Rectal smooth muscle tissue (tissue), 1 donor: ENCODE results near the gene BACE2.

Experiments used
- H3K27ac ChIP-seq: one replicate; pipeline ENCODE4 v1.7.0; 2013; ENCODE audit warnings: low read depth, low read length, inconsistent platforms
- H3K27me3 ChIP-seq: one replicate; pipeline ENCODE4 v1.7.0; 2013; ENCODE audit warnings: low read length; ENCODE audit not compliant: control insufficient read depth, insufficient read depth
- H3K36me3 ChIP-seq: one replicate; pipeline ENCODE4 v1.7.0; 2013; ENCODE audit warnings: low read length; ENCODE audit not compliant: control insufficient read depth, insufficient read depth
- H3K4me1 ChIP-seq: one replicate; pipeline ENCODE4 v1.7.0; 2013; ENCODE audit warnings: low read length; ENCODE audit not compliant: control insufficient read depth, insufficient read depth
- H3K4me3 ChIP-seq: one replicate; pipeline ENCODE4 v1.7.0; 2013; ENCODE audit warnings: low read length
- H3K9ac ChIP-seq: one replicate; pipeline ENCODE4 v1.7.0; 2013; ENCODE audit warnings: low read length

BACE2 gene

DNA sequence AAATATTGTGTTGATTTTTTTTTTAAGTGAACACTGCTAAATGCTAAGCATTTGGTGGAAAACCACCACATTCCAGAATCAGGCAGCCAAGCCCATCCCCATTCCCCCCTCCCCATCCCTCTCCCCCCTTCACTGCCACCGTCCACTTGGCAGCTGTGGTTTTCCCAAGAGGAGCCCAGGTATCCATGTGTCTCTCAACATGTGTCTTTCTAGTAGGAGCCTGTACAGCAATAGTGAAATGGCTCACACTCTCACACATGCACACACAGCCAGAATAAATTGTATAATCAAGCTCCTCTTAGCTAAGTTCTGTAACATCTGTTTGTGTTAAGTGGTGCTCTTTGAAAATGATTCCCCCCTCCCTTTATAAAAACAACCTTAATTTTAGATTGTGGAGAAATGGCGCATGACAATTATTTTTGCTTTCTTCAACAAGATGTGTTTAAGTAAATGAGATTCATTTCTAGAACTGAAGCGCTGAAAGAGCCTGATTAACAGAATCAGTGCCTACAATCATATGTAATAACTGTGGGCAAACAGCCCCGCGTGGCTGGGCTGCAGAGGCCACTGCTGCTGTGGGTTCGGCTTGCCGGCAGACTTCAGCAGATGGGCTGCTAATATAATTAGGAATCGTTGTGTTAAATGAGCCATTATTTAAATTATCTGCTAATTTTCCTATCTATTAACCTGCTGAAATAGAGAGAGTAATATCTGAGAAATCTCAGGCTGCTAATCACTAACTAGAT is 43.3 kb downstream of the BACE2 start:
- peaks cover 3% of the 10 kb centered on the region for H3K36me3 ChIP-seq
- no peak overlapping the region for H3K27ac ChIP-seq
- H3K4me1 ChIP-seq, result peaks cover 7% of the 10 kb centered on the region
- no peak overlapping the region for H3K4me3 ChIP-seq
- no peak overlapping the region for H3K9ac ChIP-seq
- H3K27me3 ChIP-seq, result no peaks in the 10 kb centered on the region

DNA sequence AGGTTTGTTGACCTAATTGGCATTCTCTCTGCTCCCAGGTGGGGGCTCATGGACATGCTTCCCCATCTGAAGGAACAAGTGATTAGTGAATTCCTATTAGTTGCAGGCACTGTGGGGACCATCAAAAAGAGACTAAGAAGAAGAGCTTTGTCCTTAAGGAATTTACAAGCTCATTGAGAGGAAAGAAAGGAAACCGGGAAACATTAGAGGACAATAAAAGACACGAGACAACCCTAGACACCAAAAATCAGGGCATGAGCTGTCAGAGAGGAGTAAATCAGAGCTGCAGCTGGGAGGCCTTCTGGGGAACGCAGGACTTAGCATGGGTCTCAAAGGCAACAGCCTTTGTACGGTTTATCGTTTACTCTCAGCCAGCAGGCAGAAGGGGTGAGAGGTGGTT is 45.1 kb downstream of the BACE2 start:
- H3K9ac ChIP-seq, result no peak overlapping the region
- H3K36me3 ChIP-seq, result peaks cover 3% of the 10 kb centered on the region
- H3K27me3 ChIP-seq, result no peaks in the 10 kb centered on the region
- H3K4me3 ChIP-seq, result no peak overlapping the region
- no peaks in the 10 kb centered on the region for H3K4me1 ChIP-seq
- H3K27ac ChIP-seq, result no peak overlapping the region

DNA sequence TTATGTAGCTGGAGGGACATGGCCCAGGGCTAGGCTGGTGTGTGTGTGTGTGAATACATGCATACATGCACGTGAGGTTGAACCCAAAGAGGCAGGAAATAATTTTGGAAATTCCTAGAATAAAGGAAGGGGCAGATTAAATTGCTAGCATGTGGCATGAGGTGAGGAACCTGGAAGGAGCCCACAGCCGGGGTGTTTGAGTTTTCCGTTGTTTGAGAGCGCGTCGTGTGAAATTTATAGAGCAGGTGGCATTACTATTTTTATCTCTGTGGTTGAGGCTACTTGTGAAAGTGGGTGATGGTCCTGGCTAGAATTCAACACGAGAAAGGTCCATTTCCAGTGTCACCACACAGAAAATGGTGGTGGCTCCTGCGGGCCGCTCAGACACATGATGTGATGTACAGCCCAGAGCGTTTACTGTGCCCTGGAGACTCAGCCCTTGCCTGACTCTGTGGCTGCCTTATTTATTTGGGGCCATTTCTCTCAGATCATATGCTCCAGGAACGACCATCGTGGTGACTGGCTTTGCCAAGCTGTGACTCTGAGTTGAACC is 48.0 kb downstream of the BACE2 start:
- no peak overlapping the region for H3K27ac ChIP-seq
- H3K36me3 ChIP-seq, result peaks cover 2% of the 10 kb centered on the region
- no peaks in the 10 kb centered on the region for H3K4me1 ChIP-seq
- H3K4me3 ChIP-seq, result no peak overlapping the region
- H3K27me3 ChIP-seq, result no peaks in the 10 kb centered on the region
- H3K9ac ChIP-seq, result no peak overlapping the region

GRCh38 chr21:41216486-41216885 is 48.5 kb downstream of the BACE2 start:
- H3K27ac ChIP-seq, result no peak overlapping the region
- no peak overlapping the region for H3K9ac ChIP-seq

GRCh38 chr21:41217671-41218385 is 49.9 kb downstream of the BACE2 start:
- no peaks in the 10 kb centered on the region for H3K27me3 ChIP-seq
- no peak overlapping the region for H3K27ac ChIP-seq
- no peak overlapping the region for H3K9ac ChIP-seq
- no peaks in the 10 kb centered on the region for H3K4me1 ChIP-seq
- no peak overlapping the region for H3K4me3 ChIP-seq
- peaks cover 2% of the 10 kb centered on the region for H3K36me3 ChIP-seq

More at GRCh38 chr21:41216486-41216885, 48.5 kb downstream of the BACE2 start:
- H3K27me3 ChIP-seq, result no peaks in the 10 kb centered on the region
- no peaks in the 10 kb centered on the region for H3K4me1 ChIP-seq
- no peak overlapping the region for H3K4me3 ChIP-seq
- peaks cover 2% of the 10 kb centered on the region for H3K36me3 ChIP-seq

DNA sequence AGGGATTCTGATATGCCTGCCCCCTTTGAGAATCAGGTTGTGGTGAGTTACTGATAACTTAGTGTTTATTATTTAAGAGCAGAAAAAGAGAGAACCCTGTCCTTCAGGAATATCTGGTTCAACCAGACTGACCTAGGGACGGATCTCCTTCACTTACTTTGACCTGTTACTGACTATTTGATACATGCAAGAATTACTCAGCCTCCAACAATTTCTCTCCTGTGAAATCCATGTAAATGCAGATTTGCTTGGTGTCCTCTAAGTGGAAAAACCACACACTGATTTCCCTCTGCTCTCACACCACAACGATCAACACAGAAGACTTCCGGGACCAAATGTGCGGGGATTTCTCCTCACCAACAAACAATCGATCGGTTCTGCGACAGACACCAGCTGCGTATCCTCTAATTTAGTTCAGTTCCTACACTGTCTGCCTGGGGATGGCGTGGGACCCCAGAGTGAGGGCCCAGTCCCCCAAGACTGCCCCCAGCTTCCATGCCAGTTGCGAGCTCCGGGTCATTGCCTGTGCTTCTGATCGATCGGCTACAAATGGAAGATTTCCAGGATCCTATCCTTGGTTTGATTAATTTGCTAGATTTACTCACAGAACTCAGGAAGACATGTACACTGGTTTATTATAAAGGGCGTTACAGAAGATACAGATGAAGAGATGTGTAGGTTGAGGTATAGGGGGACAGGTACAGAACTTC is 51.7 kb downstream of the BACE2 start:
- Histone ChIP-seq H3K4me1 (no peaks in the 10 kb centered on the region), H3K9ac (no peak overlapping the region), H3K4me3 (no peak overlapping the region), H3K27ac (no peak overlapping the region), H3K27me3 (no peaks in the 10 kb centered on the region), H3K36me3 (peaks cover 2% of the 10 kb centered on the region)

DNA sequence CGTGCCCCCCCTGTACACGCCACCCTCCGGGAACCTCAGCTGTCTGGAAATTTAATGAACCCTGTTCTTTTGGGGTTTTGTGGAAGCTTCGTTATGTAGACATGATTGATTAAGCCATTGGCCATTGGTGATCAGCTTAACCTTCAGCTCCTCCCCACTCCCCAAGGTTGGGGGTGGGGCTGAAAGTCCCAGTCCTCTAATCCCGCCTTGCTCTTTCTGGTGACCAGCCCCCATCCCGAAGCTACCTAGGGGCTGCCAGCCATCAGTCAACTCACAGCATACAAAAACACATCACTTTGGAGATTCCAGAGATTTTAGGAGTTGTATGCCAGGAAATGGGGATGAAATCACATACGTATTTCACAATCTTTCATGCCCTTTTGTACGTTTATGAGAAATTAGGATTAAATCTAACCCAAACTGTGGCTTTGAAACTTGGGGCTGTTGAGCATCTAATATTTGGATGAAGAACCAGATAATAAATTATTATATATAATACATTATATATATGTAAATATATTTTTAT is 52.3 kb downstream of the BACE2 start:
- Histone ChIP-seq H3K4me3 (no peak overlapping the region), H3K9ac (no peak overlapping the region), H3K36me3 (peaks cover 2% of the 10 kb centered on the region), H3K27me3 (no peaks in the 10 kb centered on the region), H3K27ac (no peak overlapping the region), H3K4me1 (no peaks in the 10 kb centered on the region)

DNA sequence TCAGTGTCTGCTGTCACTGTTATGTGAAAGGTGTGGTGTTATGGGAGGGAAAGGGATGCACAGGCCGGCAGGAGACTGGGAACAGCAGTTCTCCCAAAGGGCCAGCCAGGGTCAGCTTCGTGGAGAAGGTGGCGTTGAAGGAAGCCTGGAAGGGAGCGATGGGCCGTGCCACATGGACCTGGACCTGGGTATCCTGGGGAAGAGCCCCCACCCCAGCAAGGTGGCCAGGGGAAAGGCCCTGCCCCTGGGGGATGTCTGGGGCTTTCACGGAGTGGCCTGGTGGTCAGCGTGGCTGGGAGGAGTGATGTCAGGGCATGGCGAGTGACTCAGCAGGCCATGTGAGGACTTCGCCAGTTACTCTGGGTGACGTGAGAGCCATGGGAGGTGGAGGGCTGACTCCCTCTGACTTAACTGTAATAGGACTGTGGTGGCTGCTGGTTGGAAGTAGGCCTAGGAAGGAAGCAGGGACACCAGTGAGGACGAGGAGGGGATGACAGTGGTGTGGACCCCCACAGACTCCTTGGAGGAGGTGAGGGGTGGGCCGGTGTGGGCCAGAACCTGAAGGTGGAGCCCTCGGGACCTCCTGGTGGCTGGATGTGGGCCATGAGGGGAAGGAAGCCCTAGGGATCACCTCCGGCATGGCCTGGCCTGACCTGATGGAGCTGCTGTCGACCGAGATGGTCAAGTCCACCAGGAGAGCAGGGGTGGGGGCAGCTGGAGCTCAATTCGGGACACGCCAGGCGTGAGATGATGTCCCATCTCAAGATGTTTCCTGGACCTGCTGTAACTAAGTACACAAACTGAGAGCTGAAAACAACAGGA is 54.5 kb downstream of the BACE2 start:
- no peaks in the 10 kb centered on the region for H3K27me3 ChIP-seq
- no peak overlapping the region for H3K27ac ChIP-seq
- H3K4me3 ChIP-seq, result no peak overlapping the region
- H3K36me3 ChIP-seq, result peaks cover 3% of the 10 kb centered on the region
- no peak overlapping the region for H3K9ac ChIP-seq
- no peaks in the 10 kb centered on the region for H3K4me1 ChIP-seq

GRCh38 chr21:41226853-41227252 is 58.9 kb downstream of the BACE2 start:
- Histone ChIP-seq H3K27me3 (no peaks in the 10 kb centered on the region), H3K36me3 (peaks cover 4% of the 10 kb centered on the region), H3K27ac (no peak overlapping the region), H3K4me1 (no peaks in the 10 kb centered on the region), H3K9ac (no peak overlapping the region), H3K4me3 (no peak overlapping the region)

DNA sequence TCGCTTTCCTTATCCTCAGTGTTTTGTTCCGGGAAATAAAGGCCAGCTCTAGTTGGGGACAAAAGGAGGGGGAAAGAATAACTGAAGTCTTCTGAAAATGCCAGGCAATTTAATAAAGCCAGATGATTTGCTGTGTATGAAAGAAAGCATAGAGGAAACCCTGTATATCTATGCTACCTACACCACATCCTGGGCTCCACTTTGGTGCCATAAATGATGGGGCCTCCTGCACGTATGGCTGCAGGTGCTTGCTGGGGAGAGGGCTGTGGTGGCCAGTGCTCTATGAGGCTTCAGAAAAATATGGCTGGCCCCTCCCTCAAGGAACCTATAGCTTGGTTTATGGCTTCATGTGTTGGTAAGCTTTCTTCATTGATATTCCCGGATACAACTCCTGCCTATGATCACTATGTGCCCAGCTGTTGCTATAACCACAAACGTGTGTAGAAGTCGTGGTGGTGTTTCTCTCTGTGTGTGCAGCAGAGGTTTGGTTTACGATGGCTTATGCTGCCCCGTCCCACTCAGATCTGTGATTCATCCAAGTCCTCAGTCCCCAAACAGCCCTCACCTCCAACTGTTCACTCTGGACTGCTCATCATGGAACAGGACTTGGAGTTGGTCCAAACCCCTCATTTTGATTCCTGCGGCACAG is 59.5 kb downstream of the BACE2 start:
- Histone ChIP-seq H3K4me3 (no peak overlapping the region), H3K9ac (no peak overlapping the region), H3K27ac (no peak overlapping the region), H3K27me3 (no peaks in the 10 kb centered on the region), H3K36me3 (peaks cover 6% of the 10 kb centered on the region), H3K4me1 (no peaks in the 10 kb centered on the region)

DNA sequence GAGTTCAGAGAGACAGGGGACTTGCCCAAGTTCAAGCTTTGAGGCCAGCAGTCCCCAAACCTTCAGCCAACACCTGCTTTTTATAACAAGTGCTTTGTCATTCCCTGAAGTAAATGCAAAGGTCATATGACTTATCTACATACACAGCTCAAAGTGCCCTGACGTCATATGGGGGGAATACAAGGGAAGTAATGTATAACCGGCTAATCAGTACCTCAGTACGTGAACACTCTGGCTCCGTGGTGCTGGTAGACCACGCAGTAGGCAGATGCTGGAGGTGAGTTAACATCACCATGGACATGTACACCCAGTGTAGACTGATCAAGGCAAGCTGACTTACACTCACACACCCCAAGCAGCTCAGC is 60.0 kb downstream of the BACE2 start:
- Histone ChIP-seq H3K4me3 (no peak overlapping the region), H3K27ac (no peak overlapping the region), H3K9ac (no peak overlapping the region), H3K36me3 (peaks cover 7% of the 10 kb centered on the region), H3K27me3 (no peaks in the 10 kb centered on the region), H3K4me1 (no peaks in the 10 kb centered on the region)
